NCI-H460 (cell line): Measurements from ENCODE around the gene PIK3CD. TPM values are rescaled to one million over a fixed set of nuclear protein-coding genes. Genes with fewer than 3 reads are reported as not detected.
"Not testable (repeated sequence)": the region's sequence is repeated elsewhere in the genome, so short reads cannot be mapped to it uniquely, and the experiment has no call there.

ENCODE experiments used
- DNase-seq: peaks from one replicate; pipeline ENCODE4 v3.0.0-alpha.2; 2016; ENCODE audit warnings: low read depth; ENCODE audit errors: extremely low read depth
- total RNA-seq: library from RNA; depleted of rRNA; stranded (reverse); fragments of >200 nt; shearing (Covaris generic); gene quantifications from 2 replicates; pipeline ENCODE4 v1.2.3, GENCODE V29; 2014

The PIK3CD gene
- total RNA-seq, 1 experiment from 2014 or later = 0.47 TPM

GRCh38 chr1:9618909-9619679 lies 32.4 kb upstream of the PIK3CD start:
- no peak for DNase-seq

GRCh38 chr1:9621032-9621431 lies 30.5 kb upstream of the PIK3CD start:
- no peak for DNase-seq

- DNase-seq = no peak
These were observed 27.4 kb upstream of the PIK3CD start for GRCh38 chr1:9624081-9624480.

- not testable (repeated sequence) for DNase-seq
These were observed 26.5 kb upstream of the PIK3CD start for GRCh38 chr1:9625030-9625429.

- DNase-seq = no peak
These were observed 25.3 kb upstream of the PIK3CD start for GRCh38 chr1:9626201-9626608.

GRCh38 chr1:9628541-9629444 lies 22.7 kb upstream of the PIK3CD start:
- DNase-seq = no peak

- no peak for DNase-seq
These were observed 21.9 kb upstream of the PIK3CD start for GRCh38 chr1:9629445-9630201.

DNA sequence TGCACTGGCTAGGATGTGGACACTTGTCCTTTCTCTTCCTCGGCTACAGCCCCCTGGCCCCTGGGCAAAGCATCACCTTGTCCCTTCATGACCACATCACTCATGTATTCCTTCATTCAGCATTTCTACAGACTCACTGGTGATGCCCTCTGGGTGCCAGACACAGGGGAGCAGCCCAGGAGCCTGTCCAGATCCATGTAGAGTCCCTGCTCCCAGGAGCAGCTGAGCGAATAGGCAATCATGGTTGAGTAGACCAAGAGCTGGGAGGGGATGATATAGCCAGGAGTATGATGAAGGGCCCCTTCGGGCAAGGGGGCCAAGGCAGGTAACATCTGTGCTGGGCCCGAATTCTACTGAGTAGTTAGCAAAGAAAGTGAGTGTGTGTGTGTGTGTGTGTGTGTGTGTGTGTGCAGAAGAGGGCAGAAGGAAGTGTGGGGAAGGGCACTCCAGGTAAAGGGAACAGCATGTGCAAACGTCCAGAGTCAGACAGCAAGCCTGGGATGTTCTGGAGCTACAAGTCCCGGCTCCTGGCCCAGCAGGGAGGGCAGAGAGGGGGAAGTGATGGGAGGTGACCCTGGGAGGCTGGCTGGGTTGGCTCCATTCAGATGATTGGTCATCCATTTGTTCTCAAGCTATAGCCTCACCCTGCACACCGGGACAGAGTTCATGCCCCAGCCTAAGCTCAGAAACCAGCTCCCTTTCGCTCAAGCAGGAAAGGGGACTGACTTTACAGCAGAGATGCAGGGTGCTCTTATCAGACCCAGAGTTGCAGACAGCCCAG lies 21.0 kb upstream of the PIK3CD start:
- DNase-seq = no peak

DNA sequence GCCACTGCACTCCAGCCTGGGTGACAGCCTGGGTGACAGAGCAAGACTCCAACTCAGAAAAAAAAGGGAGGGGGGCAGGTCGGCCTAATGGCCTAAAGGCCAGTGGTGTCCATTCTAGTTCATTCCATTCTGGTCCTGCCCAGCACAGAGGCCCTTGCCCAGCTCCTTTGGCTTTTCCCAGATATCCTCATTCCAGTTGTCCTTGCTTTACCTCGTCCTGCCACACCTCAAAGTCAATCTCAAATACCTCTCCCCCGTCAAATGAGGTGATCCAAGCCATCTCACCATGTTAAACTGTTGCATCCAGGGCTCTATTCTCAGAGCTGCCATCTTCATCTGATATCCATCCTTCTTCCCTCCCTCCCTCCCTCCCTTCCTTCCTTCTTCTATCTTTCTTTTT lies 19.9 kb upstream of the PIK3CD start:
- DNase-seq = no peak

GRCh38 chr1:9633493-9633892 lies 18.0 kb upstream of the PIK3CD start:
- no peak for DNase-seq

- DNase-seq = no peak
These were observed 16.9 kb upstream of the PIK3CD start for GRCh38 chr1:9634582-9634981.

GRCh38 chr1:9639227-9639626 lies 12.3 kb upstream of the PIK3CD start:
- no peak for DNase-seq

GRCh38 chr1:9643351-9644256 lies 7.9 kb upstream of the PIK3CD start:
- no peak for DNase-seq

- no peak for DNase-seq
These were observed 5.5 kb upstream of the PIK3CD start for GRCh38 chr1:9646037-9646436.

GRCh38 chr1:9648171-9648570 lies 3.4 kb upstream of the PIK3CD start:
- DNase-seq = no peak

DNA sequence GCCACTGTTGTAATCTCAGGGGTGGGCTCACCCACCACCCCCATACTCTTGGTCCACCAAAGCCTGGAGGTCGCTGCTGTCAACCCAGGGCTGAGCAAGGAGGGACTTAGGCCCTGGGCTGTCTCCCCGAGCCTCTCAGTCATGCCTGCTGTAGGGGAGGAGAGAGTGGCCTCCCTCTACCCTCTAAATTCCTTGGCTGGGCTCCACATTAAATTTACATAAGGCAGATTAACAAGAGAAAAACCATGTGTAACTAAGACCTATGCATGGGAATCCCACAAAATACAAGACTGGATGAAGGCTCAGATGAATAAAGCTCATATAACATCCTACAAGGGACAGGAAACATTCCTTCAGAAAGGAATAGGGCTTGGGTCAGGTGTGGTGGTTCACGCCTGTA lies 1.8 kb upstream of the PIK3CD start:
- DNase-seq = no peak

- no peak for DNase-seq
These were observed 339 bp upstream of the PIK3CD start for GRCh38 chr1:9651220-9651564.

GRCh38 chr1:9652379-9653209 lies 1.1 kb downstream of the PIK3CD start:
- DNase-seq = no peak

GRCh38 chr1:9653210-9653490 lies 1.6 kb downstream of the PIK3CD start:
- no peak for DNase-seq
